Gastroesophageal sphincter (tissue), 3 donors: Measurements from ENCODE around the gene FAM120A.

Experiments
- CTCF ChIP-seq, 4 experiments: fragments of 200-600 bp in 2 of 4; fragments of 450-650 bp in 2 of 4; sonication (generic) in 1 of 4; IDR thresholded peaks; one replicate each; pipeline ENCODE4 v1.5.1; 2017 to 2019; ENCODE audit warnings: antibody characterized with exemption in 4 of 4, mild to moderate bottlenecking in 2 of 4, moderate library complexity in 2 of 4
- POLR2AphosphoS5 ChIP-seq: sonication (generic); formaldehyde crosslinking; IDR thresholded peaks from one replicate; pipeline ENCODE4 v1.6.1; 2017; ENCODE audit warnings: antibody characterized with exemption

GRCh38 chr9:93496285-93496684, 44.8 kb downstream of the FAM120A start:
- TF ChIP-seq POLR2AphosphoS5 (no peak), CTCF (IDR thresholded peaks at IDR 0.05) (no peak)
